Eye (tissue), 1 donor: ENCODE measurements around the gene TMEM220.

Experiments
- DNase-seq: peaks from one replicate; pipeline ENCODE4 v3.0.0-alpha.2; 2015

TMEM220 gene

DNA sequence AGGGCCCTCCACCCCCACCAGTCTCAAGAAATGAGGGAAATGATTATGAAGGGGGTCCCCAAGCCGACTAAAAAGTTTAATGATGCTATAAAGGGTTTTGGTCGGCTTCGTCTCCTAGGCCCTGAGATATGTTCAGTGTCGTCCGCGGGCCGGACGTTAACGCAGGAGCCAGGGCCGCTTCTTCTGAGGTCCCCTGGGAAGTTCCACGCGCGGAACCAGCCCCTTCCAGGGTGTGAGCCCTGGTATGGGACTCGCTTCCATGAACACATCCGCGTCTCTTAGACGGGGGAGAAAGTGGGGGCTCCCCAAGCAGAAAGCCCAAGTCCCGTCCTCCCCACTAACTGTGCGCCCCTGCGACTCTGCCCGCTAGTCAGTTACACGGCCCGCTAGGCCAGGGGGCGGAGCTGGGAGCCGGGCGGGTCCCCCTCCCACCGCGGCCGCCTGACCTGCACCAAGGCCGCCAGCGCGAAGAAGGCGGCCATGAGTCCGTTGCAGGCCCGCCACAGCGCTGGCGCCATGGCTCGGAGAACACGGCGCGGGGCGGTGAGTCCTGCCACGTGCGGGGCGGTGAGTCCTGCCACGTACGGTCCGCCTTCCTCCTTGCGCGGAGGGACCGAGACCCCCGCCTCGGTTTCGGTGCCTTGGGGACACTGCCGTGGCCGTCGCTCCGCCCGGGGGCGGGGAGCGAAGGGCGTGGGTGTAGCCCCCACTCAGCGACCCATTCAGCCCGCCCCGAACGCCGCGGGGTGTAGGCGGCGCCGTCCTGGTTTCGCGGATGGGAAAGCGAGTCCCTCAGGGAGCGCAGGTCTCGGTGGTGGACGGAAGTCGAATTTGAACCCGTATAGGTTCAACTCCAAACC lies at the start of gene TMEM220:
Gene TMEM220, minus strand, starts transcription at position 690 of the 860 bp plus-strand sequence. Its CDS starts 172 bp downstream, at position 518.
- peak; percentile 91 for DNase-seq

DNA sequence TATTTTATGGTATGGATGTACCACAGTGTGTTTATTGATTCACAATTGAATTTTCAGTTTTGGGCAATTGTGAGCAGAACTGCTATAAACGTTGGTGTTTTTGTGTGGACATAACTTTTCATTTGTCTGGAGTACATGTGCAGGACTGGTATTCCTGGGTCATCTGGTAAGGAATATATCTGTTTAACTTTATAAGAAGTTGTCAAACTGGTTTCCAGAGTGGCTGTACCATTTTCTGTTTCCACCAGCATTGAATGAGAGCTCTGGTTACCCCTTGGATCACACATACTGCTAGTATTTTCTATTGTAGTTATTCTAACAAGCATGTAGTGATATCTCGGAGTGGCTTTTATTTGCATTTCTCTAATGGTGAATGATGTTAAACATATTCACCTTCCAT lies 49.8 kb upstream of the TMEM220 start:
- no peak for DNase-seq

DNA sequence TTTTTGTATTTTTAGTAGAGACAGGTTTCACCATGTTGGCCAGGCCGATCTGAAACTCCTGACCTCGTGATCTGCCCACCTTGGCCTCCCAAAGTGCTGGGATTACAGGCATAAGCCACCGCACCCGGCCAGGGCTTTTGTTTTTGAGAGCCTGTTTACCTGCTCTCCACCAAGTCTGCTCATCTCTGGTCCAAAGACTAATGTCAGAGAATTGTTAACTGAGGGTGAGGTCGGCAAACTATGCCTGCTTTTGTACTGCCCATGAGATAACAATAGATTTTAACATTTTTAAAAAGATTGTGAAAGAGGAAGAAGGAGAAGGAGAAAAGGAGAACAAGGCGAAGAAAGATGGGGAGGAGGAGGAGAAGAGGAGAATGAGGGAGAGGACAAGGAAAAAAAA lies 48.1 kb upstream of the TMEM220 start:
- DNase-seq = no peak

DNA sequence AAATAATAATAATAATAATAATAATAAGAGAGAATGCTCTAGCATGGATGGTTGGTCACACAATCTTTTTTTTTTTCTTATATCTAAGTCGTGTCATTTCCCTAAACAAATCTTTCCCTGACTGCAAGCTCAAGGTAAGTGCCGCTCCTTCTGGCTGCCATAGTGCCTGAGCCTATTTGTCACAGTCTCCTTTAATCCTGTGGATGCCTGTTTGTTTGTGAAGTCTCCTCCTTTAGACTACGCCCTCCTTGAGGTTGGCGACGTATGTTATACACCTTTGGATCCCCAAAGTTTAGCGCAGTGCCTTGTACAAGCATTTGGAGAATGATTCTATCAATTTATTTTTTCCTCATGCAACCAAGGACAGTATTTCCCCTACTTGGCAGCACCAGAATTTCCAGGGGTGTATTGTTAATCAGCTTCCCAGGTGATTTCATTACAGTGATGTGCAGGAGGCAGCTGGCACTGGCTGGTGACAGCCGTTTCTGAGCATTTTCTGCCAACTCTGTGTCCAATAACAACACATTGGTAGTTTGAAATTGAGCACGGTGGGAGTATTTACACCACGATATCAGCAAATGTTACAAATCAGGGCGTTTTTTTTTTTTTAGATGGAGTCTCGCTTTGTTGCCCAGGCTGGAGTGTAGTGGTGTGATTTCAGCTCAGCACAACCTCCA lies 47.4 kb upstream of the TMEM220 start:
- no peak for DNase-seq

DNA sequence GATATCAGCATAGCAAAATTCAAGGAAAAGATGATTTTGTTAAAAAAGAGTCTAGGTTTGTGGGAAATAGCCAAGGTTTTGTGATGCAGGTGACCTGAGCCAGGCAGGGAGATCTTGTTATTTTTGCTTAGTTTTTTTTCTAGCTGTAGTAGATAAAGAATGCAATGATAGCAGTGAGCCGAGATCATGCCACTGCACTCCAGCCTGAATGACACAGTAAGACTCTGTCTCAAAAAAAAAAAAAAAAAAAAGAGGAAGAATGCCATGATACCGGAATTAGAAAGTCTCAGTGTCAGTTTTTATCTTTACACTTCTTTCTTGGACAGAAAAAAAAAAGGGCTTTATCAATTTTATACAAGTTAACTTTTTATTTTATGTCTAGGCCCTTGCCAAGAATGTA lies 46.6 kb upstream of the TMEM220 start:
- no peak for DNase-seq

DNA sequence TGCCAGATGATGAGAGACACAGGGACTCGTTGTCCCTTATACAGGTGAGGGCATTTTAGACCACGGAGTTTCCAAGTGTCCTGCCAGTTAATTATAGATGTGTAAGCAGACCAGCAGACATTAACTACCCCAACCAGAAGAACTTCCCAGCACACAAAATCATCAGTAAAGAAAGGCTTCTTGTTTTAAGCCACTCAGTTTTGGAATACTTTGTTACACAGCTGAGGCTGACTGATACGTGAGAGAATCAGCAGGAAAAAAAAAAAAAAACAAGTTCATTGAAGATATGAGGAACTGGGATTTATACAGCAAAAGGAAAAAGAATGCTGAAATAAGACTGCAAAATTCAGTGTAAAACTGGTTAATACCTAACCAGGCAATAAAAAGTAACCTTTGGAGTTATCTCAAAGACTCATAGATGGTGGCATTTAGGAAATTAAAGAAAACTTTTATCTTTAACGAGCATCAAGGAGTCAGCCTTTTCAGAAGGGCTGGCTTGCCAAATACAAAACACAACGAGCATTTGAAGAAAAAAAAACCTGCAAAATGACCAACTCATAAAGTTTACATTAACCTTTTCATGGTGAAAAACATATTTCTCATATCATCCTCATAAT lies 46.0 kb upstream of the TMEM220 start:
- no peak for DNase-seq

DNA sequence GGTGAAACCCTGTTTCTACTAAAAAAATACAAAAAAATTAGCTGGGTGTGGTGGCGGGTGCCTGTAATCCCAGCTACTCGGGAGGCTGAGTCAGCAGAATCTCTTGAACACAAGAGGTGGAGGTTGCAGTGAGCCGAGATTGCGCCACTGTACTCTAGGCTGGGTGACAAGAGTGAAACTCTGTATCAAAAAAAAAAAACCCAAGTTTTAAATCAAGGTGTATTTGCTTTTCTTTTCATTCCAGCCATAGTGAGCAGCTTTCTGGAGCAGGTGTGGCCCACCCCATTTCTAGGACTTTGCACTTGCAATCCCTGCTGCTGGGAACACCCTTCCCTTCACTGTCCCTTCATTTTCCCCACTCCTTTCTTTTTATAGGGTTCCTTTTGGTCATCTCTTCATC lies 45.2 kb upstream of the TMEM220 start:
- DNase-seq = no peak

DNA sequence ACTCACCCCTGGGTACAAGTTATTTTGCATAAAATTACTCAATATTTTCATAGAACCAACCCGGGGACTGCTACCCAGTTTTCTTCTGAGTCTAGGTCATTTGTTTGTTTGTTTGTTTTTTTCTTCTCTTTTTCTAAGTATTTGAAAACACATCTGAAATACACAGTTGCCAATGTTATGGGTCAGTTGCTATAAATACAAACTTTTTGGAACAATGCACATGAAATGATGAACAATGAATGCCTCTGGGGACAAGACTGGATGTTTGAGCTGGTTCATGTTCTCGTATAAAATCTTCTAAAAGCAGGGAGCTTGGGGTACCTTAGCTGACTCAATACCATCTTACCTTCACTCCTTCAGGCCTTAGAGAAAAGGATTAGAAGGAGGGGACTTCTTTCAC lies 43.6 kb upstream of the TMEM220 start:
- no peak for DNase-seq

DNA sequence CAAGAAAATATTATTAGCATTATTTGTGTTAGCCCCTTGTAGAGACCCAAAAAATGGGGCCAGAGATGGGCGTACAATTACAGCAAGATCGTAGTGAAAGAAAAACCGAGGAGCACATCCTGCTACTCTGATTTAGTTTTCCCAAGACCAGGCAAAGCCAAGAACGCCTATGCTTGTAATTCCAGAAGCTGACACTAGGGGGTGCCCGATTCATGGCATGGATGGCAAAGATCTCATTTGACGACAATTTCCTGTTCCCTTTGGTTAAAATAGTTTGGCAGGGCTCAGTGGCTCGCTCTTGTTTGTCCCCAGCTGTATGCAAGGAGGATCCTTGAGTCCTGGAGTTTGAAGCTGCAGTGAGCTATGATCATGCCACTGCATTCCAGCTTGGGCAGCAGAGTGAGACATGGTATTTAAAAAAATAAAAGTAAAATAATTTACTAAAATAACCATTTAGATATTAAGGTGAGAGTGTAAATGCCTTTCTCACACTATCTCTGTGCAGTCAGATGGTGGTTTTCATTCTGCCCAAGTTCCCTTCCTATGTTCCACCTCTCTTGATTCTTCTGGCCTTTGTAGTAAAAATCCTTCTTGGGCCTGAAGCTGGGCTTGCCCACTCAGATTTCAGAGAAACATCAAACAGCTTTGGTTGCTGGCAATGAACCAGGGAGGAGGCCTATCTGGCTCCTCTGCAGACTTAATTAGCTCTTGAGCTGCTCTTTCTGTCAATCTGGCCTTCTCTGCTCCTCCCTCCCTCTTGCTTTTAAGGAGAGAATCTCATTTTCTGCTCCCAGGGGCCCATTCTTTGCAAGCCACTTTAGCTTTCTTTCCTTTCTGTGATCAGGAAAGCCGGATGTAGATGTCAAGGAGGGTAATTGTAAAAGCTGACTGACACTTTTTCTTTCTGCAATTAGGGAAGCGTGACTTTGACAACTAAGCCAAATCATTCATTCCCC lies 42.9 kb upstream of the TMEM220 start:
- DNase-seq = peak; percentile 76

DNA sequence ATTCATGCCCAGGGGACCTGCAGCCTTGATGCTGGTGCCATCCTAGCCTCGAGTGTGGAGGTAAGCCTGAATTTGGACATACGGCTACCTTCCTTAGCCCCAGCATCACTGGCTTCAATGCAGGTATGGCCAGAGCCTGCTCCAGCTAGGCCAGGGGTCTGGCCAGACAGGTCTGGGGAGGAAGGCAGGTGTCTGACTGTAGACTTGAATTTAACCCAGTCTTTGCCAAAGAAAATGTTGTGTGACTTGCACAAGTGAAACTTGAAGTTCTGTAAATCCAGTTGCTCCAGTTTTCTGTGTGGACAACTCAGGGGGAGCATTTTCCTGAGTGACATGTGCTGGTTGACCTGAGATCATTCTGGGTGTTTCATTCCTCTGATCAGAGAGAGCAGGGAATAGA lies 41.3 kb upstream of the TMEM220 start:
- DNase-seq = no peak

DNA sequence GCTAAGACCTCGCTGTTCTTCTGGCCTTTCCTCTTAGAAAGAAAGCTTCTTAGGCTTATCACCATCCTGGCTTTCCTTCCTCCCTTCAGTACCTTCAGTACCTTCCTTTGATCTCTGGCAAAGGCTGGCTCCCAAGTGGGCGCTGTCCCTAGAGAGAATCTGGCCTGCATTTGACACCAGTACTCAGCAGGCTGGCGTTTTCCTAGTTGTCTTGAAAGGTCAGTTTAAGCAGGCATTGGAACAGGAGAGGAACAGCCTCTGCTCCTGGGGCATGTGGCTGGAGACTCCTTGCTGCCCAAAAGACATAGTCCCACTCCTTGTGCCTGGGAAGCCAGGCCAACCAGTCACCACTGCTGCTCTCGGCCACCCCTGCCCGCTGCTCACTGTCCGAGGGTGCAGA lies 40.0 kb upstream of the TMEM220 start:
- DNase-seq = no peak

DNA sequence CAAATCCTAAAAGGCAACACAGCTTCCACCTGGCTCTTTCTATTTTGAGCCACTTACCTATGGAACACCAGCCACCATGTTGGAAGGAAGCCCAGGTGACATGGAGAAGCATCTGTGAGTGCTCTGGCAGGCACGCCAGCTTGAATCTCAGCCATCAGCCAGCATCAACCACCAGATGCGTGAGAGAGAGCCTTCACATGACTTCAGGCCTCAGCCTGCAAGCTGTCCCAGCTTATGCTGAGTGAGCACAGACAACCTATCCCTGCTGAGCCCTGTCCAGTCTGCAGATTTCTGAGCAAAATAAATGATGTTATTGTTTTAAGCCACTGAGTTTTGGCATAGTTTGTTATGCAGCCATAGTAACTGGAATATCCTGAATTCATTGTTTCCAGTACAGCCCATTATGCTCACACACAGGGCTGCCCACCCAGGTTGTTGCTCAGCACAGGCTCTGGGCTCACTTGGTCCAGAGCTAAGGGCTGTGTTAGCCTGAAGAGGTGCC lies 39.0 kb upstream of the TMEM220 start:
- DNase-seq = peak; percentile 45

DNA sequence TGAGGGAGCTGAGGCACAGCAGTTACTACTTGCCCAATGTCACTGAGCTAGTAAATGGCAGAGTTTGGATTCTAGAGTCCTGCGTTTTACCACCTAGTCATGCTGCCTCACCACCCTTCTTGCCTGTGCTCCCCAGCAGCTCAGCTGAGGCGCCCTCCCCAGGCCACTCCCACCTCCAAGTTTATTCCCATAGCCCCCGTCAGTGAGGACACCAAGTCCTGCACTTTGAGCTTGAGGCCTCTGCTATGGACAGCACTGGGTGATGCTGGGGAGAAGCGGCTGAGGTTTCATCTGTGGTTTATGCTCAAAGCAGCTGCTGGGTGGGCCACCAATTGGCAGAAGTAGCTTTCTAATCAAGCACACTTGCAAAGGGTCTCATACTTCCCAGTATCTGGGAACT lies 37.4 kb upstream of the TMEM220 start:
- no peak for DNase-seq

DNA sequence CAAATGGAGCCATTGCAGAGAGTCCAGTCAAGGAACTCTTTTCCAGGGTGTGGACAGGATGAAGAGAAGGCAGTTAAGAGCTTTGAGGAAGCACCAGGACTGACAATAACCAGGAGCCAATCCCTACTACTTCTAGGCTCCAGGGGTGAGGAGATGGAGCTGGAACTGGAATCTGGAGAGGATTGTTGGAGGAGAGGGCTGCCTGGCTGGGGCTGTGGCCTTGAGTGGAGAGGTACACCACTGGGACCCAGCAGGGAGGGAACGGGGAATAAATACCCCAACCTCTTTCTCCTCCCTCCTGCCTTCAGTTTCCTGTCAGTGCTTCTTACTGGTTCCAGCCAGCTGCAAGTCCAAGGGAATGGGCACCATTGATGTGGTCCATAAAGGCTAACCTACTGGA lies 32.2 kb upstream of the TMEM220 start:
- no peak for DNase-seq

DNA sequence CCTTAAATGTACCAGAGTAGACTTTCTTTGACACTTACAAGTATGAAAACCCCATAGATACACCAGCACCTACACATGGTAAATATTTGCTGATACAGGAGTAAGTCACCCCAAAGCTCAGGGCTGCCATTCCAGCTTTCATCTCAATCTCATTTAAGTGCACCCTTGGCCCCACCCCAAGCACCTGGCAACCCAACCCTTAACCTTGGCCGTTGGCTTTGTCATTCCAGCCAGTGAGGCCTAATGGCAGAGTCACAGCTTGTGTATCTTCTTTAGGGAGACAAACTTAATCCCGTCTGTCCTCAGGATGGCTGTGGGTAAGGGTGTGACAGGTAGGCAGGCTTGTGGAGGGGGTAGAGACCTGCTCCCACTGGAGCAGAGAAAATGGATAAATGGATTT lies 31.5 kb upstream of the TMEM220 start:
- no peak for DNase-seq

DNA sequence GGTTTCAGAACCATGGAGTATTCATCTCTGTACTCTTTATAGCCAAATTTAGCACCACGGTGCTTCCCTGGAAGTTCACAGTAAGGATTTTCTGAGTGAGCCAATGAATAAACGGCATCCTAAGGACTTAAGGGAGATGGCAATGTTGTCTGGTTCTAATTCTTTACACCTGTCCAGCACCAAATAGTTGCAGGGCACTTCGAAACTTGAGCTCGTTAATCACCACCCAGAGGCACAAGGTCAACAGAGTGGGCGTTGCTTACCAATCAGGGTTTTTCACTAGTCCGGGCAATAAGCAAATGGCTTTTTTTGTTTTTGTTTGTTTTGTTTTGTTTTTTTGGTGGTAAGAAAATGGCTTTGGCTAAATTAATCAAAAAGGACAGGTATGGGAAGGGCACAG lies 28.2 kb upstream of the TMEM220 start:
- DNase-seq = no peak

DNA sequence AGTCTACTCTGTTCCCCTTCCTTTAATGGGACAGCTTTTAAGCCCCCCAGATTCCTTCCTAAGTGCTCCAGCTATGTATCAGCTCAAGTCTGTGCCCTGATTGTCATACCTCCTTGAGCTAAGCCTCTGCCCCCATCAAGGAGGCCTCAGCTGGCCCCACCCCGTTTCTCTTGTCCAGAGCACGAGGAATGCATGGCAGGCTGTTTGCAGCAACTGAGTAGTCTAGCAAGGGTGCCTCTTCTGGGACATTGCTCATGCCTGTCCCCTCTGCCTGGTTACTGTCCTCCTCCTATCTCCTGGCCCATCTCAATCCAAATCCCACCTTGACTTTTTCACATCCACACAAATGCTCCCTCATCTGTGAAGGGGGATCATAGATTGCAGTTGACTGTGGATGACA lies 27.8 kb upstream of the TMEM220 start:
- no peak for DNase-seq

DNA sequence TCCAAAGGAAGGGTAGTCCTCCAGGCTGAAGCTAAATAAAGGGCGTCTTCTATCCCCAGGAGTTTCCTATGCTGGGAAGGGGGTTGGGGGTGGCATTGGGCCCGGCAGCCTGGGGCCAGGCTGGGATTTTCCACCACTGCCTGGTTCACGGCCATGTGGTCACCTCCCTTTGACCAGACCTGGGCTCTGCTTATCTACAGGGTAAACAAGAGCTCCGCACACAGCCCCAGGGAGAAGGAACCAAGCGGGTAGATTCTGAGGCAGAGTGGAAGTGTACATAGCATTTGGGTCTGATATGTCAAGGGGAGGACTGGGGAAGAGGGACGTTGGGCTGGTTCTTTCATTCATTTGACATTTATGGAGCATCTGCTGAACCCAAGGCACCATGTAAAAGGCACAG lies 27.2 kb upstream of the TMEM220 start:
- DNase-seq = no peak

DNA sequence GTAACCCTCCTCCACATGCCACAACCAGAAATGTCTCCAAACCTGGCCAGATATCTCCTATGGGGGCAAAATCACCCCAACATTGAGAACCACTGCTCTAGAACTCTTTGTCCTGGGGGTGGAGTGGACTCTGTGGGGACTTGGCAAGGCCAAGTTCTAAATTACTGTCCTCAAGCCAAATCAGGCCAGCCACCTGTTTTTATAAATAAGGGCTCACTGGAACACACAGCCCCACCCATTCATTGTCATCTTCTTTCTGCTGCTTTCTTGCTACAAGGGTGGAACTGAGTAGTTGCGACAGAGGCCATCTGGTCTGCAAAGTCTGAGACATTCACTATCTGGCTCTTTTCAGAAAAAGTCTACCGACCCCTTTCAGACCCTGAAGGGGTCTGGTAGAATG lies 26.8 kb upstream of the TMEM220 start:
- DNase-seq = no peak

DNA sequence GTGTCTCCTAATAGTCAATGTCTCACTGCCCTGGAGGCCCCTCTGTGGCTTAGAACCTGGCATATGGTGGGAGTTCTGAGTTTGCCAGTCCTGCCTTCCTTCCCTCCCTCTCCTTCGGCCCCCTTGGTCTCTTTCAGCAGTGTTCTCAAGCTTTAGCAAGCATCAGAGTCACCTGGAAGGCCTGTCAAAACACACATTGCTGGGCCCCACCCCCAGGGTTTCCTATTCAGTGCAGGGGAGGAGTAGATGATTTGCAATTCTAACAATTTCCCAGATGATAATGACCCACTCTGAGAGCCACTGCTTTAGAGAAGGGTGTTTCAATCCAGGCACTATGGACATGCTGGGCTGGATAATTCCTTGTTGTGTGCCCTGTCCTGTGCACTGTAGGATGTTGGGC lies 26.4 kb upstream of the TMEM220 start:
- DNase-seq = no peak

DNA sequence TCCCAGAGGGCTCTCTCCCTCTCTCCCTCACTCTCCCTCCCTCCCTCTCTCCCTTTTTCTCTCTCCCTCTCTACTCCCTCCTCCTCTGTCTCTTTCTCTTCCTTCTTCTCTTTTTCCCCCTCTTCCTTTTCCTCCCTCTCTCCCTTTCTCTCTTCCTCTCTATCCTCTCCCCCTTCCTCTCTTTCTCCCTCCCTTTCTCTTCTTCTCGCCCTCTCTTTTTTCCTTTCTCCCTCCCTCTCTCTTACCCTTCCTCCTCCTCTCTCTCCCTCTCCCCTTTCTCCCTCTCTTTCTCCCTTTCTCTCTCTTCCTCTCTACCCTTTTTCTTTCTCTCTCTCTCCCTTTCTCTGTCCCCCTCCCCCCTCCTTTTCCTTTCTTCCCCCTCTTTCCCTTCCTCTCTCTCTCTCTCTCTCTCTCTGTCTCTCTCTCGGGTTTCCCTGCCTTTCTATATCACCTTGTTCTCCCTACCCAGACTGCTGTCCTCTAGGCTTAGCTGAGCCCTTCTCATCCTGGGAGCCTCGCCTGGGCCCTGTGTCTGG lies 25.8 kb upstream of the TMEM220 start:
- DNase-seq = no peak

DNA sequence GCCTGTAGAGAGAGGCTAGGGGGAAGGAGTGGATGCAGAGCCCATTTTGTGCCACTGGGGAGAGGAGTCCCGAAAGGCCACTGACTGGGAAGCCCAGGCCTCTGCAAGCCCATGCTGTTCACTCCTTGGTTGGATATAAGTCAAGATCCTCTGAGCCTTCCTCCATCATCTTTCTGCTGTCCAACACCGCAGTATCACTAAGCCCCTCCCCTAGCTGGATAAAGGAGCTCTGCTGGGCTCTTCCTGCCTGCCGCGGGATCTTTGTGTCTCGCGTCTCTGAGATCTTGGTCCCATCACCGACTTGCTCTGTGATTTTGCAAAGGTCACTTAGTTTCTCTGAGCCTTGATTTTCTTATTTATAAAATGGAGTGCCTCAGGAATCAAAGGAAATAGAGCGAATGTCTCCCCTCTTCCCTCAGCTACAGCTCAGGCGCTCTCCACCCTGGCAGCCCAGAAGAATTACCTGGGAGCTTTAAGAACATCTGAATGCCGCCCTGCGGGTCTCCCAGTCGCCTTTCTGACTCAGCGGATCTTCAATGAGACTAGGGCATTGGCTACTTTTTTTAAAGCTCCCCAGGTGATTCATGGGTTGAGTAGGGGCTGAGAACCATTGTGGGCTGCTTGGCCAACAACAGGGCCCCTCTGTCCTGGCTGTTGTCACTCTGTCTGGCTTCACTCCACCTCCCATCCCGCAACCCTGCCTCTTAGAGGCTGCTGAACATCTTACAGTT lies 25.2 kb upstream of the TMEM220 start:
- DNase-seq = peak; percentile 27
